ENCODE measurements around the gene MFAP1.
"Not testable (repeated sequence)": the region's sequence is repeated elsewhere in the genome, so short reads cannot be mapped to it uniquely, and the experiment has no call there.

Gene MFAP1

DNA sequence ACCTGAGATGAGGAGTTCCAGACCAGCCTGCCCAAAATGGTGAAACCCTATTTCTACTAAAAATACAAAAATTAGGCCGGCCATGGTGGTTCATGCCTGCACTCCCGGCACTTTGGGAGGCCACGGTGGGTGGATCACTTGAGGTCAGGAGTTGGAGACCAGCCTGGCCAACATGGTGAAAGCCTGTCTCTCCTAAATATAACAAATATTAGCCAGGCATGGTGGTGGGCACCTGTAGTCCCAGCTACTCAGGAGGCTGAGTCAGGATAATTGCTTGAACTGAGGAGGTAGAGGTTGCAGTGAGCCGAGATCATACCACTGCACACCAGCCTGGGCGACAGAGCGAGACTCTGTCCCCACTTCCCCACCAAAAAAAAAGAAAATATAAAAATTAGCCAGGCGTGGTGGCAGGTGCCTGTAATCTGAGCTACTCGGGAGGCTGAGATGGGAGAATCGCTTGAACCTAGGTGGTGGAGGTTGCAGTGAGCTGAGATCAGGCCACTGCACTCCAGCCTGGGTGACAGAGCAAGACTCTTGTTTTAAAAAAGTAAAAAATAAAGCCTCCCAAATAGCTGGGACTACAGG lies 6.3 kb upstream of the MFAP1 start:
- ATAC-seq (replicated peaks); H3K27me3 Mint-ChIP-seq; DNase-seq; H3K27ac Mint-ChIP-seq; H3K4me3 Mint-ChIP-seq; H3K9me3 Mint-ChIP-seq: not testable (repeated sequence)
- peaks cover 18 to 51% of the 10 kb centered on the region in 2 donors for H3K4me1 Mint-ChIP-seq
- peaks cover 34 to 43% of the 10 kb centered on the region in 2 donors for H3K36me3 Mint-ChIP-seq

DNA sequence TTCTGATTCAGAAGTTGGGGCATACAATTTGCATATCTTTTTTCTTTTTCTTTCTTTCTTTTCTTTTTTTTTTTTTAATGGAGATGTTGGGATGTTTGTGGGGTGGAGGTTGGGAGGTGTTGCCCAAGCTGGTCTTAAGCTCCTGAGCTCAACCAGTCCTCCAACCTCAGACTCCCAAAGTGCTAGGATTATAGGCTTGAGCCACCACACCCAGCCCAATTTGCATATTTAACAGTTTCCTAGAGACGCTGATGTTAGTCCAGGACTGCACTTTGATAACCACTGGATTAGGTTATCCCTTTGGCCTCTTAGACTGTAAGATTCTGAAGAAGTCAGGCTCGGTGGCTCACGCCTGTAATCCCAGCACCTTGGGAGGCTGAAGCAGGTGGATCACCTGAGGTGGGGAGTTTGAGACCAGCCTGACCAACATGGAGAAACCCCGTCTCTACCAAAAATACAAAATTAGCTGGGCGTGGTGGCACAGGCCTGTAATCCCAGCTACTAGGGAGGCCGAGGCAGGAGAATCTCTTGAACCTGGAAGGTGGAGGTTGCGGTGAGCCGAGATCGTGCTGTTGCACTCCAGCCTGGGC lies 5.6 kb upstream of the MFAP1 start:
- H3K27ac Mint-ChIP-seq; H3K27me3 Mint-ChIP-seq; DNase-seq; H3K4me3 Mint-ChIP-seq; ATAC-seq (replicated peaks); H3K9me3 Mint-ChIP-seq: not testable (repeated sequence)
- H3K36me3 Mint-ChIP-seq, result peaks cover 30 to 39% of the 10 kb centered on the region in 2 donors
- H3K4me1 Mint-ChIP-seq, result peaks cover 18 to 52% of the 10 kb centered on the region in 2 donors

DNA sequence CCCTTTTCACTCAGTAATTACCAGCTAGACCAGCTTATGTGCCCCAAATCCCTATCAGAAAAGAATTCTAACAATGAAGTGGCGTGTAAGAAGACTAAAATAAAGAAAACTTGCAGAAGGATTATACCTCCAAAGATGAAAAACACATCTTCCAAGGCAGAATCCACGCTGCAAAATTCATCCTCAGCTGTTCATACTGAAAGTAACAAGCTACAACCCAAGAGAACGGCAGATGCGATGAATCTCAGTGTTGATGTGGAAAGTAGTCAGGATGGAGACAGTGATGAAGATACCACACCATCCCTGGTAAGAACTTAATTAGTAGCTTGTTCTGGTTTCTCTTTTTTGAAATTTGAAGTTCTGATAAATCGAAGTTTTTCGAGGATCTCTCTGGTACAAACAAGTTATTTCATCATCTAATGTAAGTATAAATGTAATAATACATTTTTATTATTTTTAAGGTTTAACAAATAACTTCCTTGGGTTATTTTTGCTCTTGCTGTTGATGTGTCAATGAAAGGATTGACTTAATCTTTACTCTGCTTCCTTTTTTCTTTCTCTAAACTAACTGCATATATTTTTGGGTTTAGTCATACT lies 3.7 kb upstream of the MFAP1 start:
- Mint-ChIP-seq H3K36me3 (peaks cover 26 to 36% of the 10 kb centered on the region in 2 donors), H3K4me1 (peaks cover 23 to 63% of the 10 kb centered on the region in 2 donors), H3K9me3 (no peaks in the 10 kb centered on the region), H3K4me3 (peak overlapping the region; percentile 90 to 96), H3K27me3 (no peaks in the 10 kb centered on the region), H3K27ac (no peak overlapping the region)
- no peak for DNase-seq
- ATAC-seq (replicated peaks), result no peak

DNA sequence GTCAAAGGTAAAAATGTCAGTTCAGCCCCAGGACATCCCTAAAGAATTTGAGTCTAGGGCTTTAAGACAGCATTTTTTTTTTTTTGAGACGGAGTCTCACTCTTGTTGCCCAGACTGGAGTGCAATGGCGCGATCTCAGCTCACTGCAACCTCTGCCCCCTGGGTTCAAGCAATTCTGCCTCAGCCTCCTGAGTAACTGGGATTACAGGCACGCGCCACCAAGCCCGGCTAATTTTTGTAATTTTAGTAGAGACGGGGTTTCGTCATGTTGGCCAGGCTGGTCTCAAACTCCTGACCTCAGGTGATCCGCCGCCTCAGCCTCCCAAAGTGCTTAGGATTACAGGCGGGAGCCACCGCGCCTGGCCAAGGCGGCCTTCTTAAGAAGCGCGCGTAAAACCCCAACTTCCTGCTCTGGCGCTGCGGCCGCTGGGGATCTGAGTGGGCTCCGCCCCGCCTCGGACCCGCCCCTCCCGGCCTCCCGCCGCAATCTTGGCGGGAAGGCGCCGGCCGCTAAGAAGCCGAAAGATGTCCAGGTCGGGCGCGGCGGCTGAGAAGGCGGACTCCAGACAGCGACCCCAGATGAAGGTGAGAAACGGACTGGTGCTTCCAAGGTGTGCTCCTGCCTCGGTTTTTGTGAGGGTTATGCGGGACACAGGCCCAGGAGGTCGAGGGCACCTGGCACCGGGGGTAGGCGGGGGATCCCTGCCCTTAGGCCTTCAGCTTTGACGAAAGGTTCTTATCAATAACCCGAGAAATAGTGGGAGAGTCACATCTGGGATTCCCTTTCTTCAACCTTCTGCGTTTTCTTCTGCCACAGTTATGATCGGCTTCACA lies 2.2 kb upstream of the MFAP1 start, which contains the start of gene WDR76:
TSS of gene WDR76 (plus strand) at position 495 of the 834 bp plus-strand sequence. CDS start at position 526, 31 bp downstream.
- DNase-seq (peak; percentile 76), ATAC-seq (replicated peaks) (peak; percentile 78 to 83)
- H3K4me3 Mint-ChIP-seq, result peak within 1 kb of the TSS; percentile 90 to 96
- peaks cover 22 to 67% of the 10 kb centered on the region in 2 donors for H3K4me1 Mint-ChIP-seq
- no peaks in the 10 kb centered on the region for H3K27me3 Mint-ChIP-seq
- peak within 1 kb of the TSS; percentile 93 for H3K27ac Mint-ChIP-seq
- H3K9me3 Mint-ChIP-seq, result no peaks in the 10 kb centered on the region
- H3K36me3 Mint-ChIP-seq, result peaks cover 23 to 32% of the 10 kb centered on the region in 2 donors

DNA sequence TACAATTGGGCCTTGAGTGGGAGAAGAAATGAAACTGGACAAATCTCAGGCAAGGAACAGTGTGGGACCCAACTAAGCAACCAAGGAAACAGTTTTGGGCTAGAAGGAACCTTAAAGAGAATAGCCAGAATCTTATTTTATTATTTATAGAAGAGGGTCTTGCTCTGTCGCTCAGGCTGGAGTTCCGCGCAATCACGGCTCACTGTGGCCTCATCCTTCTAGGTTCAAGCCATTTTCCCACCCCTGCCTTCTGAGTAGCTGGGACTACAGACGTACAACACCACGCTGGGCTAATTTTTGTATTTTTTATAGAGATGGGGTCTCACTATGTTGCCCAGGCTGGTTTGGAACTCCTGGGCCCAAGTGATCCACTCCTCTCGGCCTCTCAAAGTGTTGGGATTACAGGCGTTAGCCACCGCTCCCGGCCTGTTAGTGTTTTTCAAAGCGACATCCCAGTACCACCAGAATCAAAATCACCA lies 1.6 kb upstream of the MFAP1 start:
- no peaks in the 10 kb centered on the region for H3K9me3 Mint-ChIP-seq
- peaks cover 24 to 33% of the 10 kb centered on the region in 2 donors for H3K36me3 Mint-ChIP-seq
- peak overlapping the region; percentile 29 to 96 for H3K4me3 Mint-ChIP-seq
- DNase-seq, result no peak
- H3K27ac Mint-ChIP-seq, result peak overlapping the region; percentile 93
- ATAC-seq (replicated peaks), result no peak
- peaks cover 25 to 68% of the 10 kb centered on the region in 2 donors for H3K4me1 Mint-ChIP-seq
- H3K27me3 Mint-ChIP-seq, result no peaks in the 10 kb centered on the region

DNA sequence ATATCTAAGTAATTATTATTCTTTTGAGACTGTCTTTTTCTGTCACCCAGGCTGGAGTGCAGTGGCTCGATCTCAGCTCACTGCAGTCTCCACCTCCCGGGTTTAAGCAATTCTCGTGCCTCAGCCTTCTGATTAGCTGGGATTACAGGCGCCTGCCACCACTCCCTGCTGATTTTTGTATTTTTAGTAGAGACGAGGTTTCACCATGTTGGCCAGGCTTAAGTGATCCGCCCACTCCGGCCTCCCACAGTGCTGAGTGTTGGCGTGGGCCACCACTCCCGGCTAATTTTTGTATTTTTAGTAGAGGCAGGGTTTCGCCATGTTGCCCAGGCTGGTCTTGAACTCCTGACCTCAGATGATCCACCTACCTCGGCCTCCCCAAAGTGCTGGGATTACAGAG lies 815 bp upstream of the MFAP1 start:
- H3K27me3 Mint-ChIP-seq; H3K4me3 Mint-ChIP-seq; H3K27ac Mint-ChIP-seq; DNase-seq; H3K9me3 Mint-ChIP-seq; ATAC-seq (replicated peaks): not testable (repeated sequence)
- peaks cover 21 to 34% of the 10 kb centered on the region in 2 donors for H3K36me3 Mint-ChIP-seq
- H3K4me1 Mint-ChIP-seq, result peaks cover 25 to 64% of the 10 kb centered on the region in 2 donors

DNA sequence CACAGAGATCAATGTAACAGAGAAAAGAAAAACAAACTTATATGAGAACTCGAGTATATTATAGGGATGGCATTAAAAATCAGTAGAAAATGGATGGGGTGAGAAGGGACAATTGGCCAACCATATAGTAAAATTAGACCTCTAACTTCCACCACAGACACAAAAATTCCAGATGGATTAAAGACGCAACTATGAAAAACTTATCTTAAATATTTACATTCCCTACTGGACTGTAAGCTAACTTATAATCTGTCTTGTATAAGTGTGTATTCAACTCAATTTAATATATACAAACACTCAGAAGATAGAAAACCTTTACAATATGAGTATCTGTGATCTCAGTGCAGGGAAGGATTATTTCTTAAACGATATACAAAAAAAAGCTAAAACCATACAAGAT lies 3.0 kb downstream of the MFAP1 start:
- Mint-ChIP-seq H3K4me3 (peak overlapping the region in 1 of 2 donors; percentile 21), H3K4me1 (peaks cover 11 to 27% of the 10 kb centered on the region in 2 donors), H3K36me3 (peaks cover 19 to 31% of the 10 kb centered on the region in 2 donors), H3K27me3 (no peaks in the 10 kb centered on the region), H3K9me3 (no peaks in the 10 kb centered on the region), H3K27ac (no peak overlapping the region)
- DNase-seq (no peak), ATAC-seq (replicated peaks) (no peak)

DNA sequence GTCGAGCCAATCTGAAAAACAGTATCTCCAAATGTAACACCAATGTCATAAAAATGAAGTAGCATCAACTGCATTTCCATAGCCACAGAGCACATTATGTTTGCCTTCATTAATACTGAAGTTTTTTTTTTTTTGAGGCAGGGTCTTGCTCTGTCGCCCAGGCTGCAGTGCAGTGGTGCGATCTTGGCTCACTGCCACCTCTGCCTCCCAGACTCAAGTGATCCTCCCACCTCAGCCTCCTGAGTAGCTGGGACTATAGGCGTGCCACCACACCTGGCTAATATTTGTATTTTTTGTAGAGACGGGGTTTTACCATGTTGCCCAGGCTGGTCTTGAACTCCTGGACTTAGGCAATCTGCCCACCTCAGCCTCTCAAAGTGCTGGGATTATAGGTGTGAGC lies 9.4 kb downstream of the MFAP1 start:
- H3K36me3 Mint-ChIP-seq, result peaks cover 33 to 40% of the 10 kb centered on the region in 2 donors
- H3K4me1 Mint-ChIP-seq; H3K27me3 Mint-ChIP-seq; H3K4me3 Mint-ChIP-seq; H3K9me3 Mint-ChIP-seq; H3K27ac Mint-ChIP-seq; DNase-seq; ATAC-seq (replicated peaks): not testable (repeated sequence)

DNA sequence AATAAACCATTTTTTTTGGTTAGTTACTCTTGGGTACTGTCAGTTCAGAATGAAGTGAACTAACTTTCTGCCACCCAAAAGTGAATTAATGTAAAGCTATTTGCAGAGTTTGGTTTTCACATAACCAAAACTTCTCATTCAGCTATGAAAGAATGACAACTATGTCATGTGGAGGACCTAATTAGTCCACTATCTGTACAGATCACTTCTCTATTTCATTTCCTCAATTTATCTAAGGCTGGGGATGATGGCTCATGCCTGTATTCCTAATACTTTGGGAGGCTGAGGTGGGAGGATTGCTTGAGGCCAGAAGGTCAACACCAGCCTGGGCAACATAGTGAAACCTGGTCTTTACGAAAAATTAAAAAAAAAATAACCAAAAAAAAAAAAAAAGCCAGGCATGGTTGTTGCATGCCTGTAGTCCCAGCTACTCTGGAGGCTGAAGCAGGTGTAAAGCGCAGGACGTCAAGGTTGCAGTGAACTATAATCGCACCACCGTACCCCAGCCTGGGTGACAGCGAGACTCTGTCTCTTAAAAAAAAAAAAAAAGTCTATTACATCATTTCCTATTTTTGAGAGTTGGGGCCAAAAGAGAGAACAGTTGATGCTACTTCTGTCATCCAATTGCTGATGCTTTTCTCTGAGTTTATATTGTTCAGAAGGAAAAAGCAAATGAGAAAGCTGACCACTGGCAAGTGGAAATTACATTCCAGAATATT lies 15.4 kb downstream of the MFAP1 start:
- no peak for DNase-seq
- ATAC-seq (replicated peaks), result peak; percentile 97 to 98

DNA sequence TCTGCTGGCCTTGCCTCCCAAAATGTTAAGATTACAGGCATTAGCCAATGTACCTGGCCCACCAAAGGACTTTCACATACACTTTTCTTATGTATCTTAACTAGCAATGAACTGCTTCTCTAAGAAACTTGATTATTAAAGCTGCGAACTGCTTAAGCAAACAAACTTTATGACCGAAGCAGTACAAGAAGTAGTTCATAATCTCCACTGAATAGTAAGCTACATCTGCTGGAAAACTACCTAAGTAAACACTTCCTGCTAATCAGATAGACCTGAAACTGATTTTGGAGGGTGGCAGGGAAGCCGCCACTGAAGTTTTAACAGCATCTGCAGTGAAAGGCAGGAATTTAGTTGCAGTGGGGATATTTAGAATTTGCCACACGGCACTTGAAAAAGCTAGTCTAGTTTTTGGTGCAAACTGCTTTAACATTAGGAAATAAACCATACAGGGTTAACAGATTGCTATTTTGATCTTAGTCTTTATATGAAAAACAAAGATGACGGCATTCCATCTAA lies 16.0 kb downstream of the MFAP1 start:
- Mint-ChIP-seq H3K27me3 (no peaks in the 10 kb centered on the region), H3K4me1 (peaks cover 13 to 23% of the 10 kb centered on the region in 2 donors), H3K9me3 (no peaks in the 10 kb centered on the region), H3K27ac (no peak overlapping the region), H3K36me3 (peaks cover 36 to 47% of the 10 kb centered on the region in 2 donors), H3K4me3 (no peak overlapping the region)
- ATAC-seq (replicated peaks) (no peak), DNase-seq (no peak)

More for the DNA sequence above, 15.4 kb downstream of the MFAP1 start:
- Mint-ChIP-seq H3K4me1 (peaks cover 13 to 23% of the 10 kb centered on the region in 2 donors), H3K36me3 (peaks cover 38 to 49% of the 10 kb centered on the region in 2 donors), H3K27ac (peak overlapping the region; percentile 84), H3K9me3 (no peaks in the 10 kb centered on the region), H3K4me3 (peak overlapping the region in 1 of 2 donors; percentile 21), H3K27me3 (no peaks in the 10 kb centered on the region)

DNA sequence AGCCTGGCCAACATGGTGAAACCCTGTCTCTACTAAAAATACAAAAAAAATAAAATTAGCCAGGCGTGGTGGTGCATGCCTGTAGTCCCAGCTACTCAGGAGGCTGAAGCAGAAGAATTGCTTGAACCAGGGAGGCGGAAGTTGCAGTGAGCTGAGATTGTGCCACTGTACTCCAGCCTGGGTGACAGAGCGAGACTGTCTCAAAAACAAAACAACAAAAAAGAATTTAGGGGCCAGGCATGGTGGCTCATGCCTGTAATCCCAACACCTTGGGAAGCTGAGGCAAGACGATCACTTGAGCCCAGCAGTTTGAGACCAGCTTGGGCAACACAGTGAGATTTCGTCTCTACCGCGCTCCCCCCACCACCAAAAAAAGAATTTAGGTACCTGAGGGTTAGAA lies 21.8 kb downstream of the MFAP1 start:
- DNase-seq; H3K9me3 Mint-ChIP-seq; ATAC-seq (replicated peaks); H3K4me3 Mint-ChIP-seq; H3K27me3 Mint-ChIP-seq; H3K27ac Mint-ChIP-seq: not testable (repeated sequence)
- Mint-ChIP-seq H3K4me1 (peaks cover 25 to 40% of the 10 kb centered on the region in 2 donors), H3K36me3 (peaks cover 54 to 67% of the 10 kb centered on the region in 2 donors)

DNA sequence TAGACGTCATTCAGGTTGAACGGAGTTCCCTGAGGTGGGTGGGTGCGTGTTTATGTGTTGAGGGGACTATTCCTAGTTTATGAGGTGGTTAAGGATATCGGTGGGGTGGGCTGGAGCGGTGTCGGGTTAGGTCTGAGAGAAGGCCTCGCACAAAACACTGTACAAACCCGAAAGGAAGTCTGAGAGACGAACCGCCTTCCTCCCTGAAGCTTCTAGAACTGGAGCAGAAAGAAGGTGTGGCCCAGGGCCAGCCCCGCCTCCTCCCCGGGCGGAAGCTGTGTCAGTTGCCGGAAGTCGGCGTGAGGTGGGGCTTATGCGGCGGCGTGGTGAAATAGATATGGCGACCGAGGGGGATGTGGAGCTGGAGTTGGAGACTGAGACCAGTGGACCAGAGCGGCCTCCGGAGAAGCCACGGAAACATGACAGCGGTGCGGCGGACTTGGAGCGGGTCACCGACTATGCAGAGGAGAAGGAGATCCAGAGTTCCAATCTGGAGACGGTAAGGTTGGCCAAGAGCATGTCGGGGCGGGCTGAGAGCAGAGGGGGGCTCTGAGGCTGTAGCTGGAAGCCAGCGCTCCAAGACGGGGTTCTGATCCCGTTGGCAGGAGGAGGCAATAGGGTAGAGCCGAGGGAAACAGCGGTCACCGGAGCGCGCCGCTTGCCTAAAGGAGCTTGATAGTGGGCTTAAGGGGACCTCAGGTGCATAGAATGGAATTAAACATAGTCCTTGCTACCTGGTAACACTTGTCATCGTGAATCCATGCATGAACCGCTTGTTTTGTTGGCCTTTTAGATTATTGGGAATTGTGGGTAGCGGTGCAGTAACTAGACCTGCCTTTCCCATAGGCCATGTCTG lies 24.0 kb downstream of the MFAP1 start, which contains the start of gene HYPK:
TSS of gene HYPK (plus strand) at position 314 of the 856 bp plus-strand sequence. CDS start at position 338, 24 bp downstream.
- DNase-seq, result peak; percentile 86
- H3K4me3 Mint-ChIP-seq, result peak within 1 kb of the TSS; percentile 94 to 97
- H3K27ac Mint-ChIP-seq, result peak within 1 kb of the TSS; percentile 98
- peaks cover 29 to 47% of the 10 kb centered on the region in 2 donors for H3K4me1 Mint-ChIP-seq
- peak; percentile 97 to 99 for ATAC-seq (replicated peaks)
- peaks cover 49 to 65% of the 10 kb centered on the region in 2 donors for H3K36me3 Mint-ChIP-seq
- H3K27me3 Mint-ChIP-seq, result no peaks in the 10 kb centered on the region
- peaks cover 0 to 1% of the 10 kb centered on the region in 2 donors for H3K9me3 Mint-ChIP-seq

All from stimulated activated naive B cell treated with anti-CD40 and anti-IgM and Interleukin-4, amounts not matched to agents 10 μg/mL and 1 μg/mL and 100 μg/mL, for 72 hours (primary cell).